ENCODE data around the gene JUN. TPM values are rescaled to one million over a fixed set of nuclear protein-coding genes. Genes with fewer than 3 reads are reported as not detected.

The JUN gene
- polyA plus RNA-seq, 1 of the 3 experiments (the other 2 are of a cell fraction): 66.5 TPM

DNA sequence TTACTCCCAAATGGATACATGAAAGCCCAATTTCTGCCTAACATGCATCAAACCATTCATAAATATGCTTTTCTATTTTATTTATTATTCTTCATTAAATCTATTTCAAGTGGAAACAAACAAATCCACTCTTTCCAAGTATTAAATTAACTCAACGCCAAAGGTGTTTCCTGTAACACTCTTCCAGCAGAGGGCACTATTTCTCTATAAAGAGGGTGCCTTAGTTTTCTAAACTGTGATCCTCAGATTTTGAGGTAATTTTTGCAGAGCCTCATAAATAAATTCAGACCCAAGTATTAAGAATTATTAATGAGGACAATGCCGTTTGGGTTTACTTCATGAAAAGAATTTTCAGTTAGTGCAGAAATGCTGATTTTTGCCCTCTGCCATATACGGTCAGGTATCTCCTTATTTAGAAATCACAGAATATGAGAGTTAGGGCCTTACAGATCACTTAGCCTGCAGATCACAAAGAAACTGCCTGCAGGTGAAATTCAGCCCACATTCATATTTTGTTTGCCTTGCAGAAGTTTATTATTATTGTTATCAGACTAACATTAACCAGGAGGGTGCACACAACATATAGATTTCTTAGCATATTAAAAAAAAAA, 43.9 kb downstream of the JUN start (continued):
- TF ChIP-seq, protein P1, sequence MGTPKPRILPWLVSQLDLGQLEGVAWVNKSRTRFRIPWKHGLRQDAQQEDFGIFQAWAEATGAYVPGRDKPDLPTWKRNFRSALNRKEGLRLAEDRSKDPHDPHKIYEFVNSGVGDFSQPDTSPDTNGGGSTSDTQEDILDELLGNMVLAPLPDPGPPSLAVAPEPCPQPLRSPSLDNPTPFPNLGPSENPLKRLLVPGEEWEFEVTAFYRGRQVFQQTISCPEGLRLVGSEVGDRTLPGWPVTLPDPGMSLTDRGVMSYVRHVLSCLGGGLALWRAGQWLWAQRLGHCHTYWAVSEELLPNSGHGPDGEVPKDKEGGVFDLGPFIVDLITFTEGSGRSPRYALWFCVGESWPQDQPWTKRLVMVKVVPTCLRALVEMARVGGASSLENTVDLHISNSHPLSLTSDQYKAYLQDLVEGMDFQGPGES (IDR thresholded peaks at IDR 0.05; ENCODE audit: low read depth, low read length): no peak
- peak; percentile 94 for TF ChIP-seq CTCF (IDR thresholded peaks at IDR 0.05)
- TF ChIP-seq CHD2 (IDR thresholded peaks at IDR 0.05; ENCODE audit: low read length, partially characterized antibody): no peak
- TF ChIP-seq GATA2 (CRISPR knock-in tag; IDR thresholded peaks at IDR 0.05): no peak
- TF ChIP-seq FOSL2 (IDR thresholded peaks at IDR 0.05; ENCODE audit: borderline replicate concordance, low read depth): no peak
- TF ChIP-seq RAD21 (IDR thresholded peaks at IDR 0.05; ENCODE audit: low read length): peak; percentile 94
- TF ChIP-seq MAX (IDR thresholded peaks at IDR 0.05; ENCODE audit: low read depth): no peak
- TF ChIP-seq EZH2phosphoT487 (IDR thresholded peaks at IDR 0.05; ENCODE audit: borderline replicate concordance, low read depth): no peak
- TF ChIP-seq NFIC (IDR thresholded peaks at IDR 0.05; ENCODE audit: borderline replicate concordance): no peak

DNA sequence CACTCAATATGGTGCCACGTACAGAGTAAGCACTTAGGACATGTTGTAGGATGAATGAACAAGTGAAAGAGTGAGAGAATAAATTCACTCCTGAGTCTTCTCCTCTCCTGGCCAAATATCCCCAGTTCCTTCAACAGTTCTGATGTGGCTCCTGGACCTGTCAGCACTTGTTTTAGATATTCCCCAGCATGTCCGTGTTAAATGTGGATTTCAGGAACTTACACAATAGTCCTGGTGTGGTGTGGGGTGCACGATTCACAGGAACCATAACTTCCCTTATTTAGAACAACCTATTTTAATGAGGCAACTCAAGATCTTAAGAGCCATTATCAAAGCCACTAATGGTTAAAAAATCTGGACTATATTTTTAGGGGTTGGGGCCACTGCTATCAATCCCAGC, 45.0 kb downstream of the JUN start:
- H4K20me1 ChIP-seq (ENCODE audit: insufficient read depth): no peaks in the 10 kb centered on the region
- no peak overlapping the region for H3K4me2 ChIP-seq
- H3K27me3 ChIP-seq (ENCODE audit: insufficient read depth): no peaks in the 10 kb centered on the region
- no peak for DNase-seq
- no peak overlapping the region for H3K4me3 ChIP-seq (ENCODE audit: low read depth in 2 of 2, low read length in 1 of 2)
- H3F3A ChIP-seq (replicated peaks; ENCODE audit: insufficient read depth): no peaks in the 10 kb centered on the region
- no peak overlapping the region for H3K9ac ChIP-seq
- no peaks in the 10 kb centered on the region for H3K9me3 ChIP-seq
- no peaks in the 10 kb centered on the region for H3K9me2 ChIP-seq
- H3K4me1 ChIP-seq (ENCODE audit: control insufficient read depth in 1 of 2, insufficient read depth in 2 of 2, low read depth in 1 of 2, low read length in 1 of 2): no peaks in the 10 kb centered on the region; a peak in 2 of 4 replicates
- H3K79me2 ChIP-seq (ENCODE audit: insufficient read depth): no peaks in the 10 kb centered on the region
- TF ChIP-seq, protein P2, sequence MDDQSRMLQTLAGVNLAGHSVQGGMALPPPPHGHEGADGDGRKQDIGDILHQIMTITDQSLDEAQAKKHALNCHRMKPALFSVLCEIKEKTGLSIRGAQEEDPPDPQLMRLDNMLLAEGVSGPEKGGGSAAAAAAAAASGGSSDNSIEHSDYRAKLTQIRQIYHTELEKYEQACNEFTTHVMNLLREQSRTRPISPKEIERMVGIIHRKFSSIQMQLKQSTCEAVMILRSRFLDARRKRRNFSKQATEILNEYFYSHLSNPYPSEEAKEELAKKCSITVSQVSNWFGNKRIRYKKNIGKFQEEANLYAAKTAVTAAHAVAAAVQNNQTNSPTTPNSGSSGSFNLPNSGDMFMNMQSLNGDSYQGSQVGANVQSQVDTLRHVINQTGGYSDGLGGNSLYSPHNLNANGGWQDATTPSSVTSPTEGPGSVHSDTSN (IDR thresholded peaks at IDR 0.05): no peak
- TF ChIP-seq RCOR1 (IDR thresholded peaks at IDR 0.05; ENCODE audit: low read length) (no peak), TCF12 (IDR thresholded peaks at IDR 0.05) (no peak), FOXM1 (IDR thresholded peaks at IDR 0.05; ENCODE audit: low read depth) (no peak), FOXJ3 (CRISPR knock-in tag; IDR thresholded peaks at IDR 0.05) (no peak)
- ChIA-PET POLR2A (no interaction called here), CTCF (interaction anchor here (0.5 to 7.4 kb wide), 8 partner anchors 17 to 1208 kb away, joined by 3 to 55 read pairs (median 4); no protein-coding TSS in a partner anchor)
- no peak overlapping the region for H2AFZ ChIP-seq (ENCODE audit: low read depth)
- H3K27ac ChIP-seq (ENCODE audit: low read depth in 2 of 2, low read length in 1 of 2): no peak overlapping the region
- WGBS (ENCODE audit: low lambda C conversion rate): 96% methylated on average over 3 of the region's 3 CpGs
- H3K36me3 ChIP-seq (replicated peaks in 1 of 2; ENCODE audit: control insufficient read depth in 1 of 2, insufficient read depth in 2 of 2, low read length in 1 of 2): no peaks in the 10 kb centered on the region

All from SK-N-SH (cell line).